HG03571 (cell line): ENCODE data around the gene RNASE11.
A peak's percentile ranks its signal among the peaks of the same experiment; 100 is the strongest.
"Not testable (repeated sequence)": the region's sequence is repeated elsewhere in the genome, so short reads cannot be mapped to it uniquely, and the experiment has no call there.

Experiments
- ATAC-seq: cut with Tn5 transposase; IDR thresholded peaks from one replicate; pipeline ENCODE4 v1.9.1; 2021; ENCODE audit not compliant: unreplicated experiment

RNASE11 gene

DNA sequence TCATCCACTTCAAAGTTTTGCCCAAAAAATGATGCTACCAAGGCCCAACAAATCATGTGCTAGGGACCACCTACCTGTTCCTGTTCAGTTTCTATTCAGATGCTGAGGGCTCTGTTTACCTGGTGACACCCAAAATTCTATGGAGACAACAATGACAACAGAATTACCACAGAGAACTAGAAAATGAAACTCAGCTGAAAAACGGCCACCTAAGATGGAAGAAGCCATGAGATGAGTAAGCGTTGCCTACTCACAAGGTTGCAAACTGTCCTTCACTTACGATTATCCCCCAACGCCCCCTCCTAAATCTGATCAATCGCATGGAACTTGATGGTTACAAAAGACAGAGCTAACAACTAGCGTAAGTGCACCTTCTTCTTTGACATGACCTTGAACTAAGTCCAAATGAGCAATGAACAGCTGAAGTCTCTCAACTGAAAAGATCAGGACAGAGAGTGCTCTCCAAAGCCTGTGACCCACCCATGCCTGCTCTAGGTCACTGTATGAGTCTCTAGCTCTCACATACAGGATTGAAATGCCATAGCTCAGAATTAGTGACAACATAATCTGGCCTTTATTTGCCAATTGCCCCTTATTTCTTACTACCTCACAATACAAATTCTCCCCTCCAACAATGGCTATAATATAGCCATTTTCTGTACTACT is at the start of gene RNASE11:
TSS of gene RNASE11 (minus strand) at position 513 of the 666 bp plus-strand sequence.
- no peak for ATAC-seq

DNA sequence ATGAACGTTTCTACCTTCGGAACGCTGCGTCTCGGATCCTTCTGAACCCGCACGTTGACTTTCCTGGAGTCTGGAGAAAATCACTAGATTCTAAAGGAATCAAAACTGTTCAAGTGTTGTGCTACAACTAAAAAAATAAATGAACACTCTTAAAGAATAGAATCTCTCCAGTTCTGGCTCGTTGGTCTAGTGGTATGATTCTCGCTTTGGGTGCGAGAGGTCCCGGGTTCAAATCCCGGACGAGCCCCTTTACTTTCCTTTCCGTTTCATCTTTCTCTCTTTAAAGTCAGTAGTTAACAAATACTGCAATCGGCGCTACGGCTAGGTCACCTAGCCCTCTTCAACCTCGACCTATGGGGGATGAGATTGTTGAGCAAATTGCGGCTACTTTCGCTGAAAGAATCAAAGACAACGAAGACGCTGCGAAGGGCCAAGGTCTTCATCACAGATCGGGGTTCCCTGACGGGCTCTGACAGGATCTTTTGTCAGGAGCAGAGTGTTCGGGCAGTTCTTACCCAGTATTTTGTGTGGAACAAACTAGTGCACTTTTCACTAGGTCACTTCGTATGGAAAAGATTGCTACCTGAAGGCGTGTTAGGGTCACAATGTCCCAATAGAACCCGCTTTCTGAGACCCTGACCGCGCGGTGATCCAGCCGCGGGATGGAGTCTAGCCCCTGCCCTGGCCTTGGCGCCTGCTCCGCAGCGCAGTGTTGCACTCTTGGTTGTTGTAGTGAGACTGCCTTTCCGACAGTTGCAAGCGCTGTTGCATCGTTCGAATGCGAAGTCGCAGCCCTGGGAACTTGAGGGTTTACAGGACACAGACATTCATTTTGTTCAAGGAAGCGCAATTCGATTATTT is 45.3 kb upstream of the RNASE11 start:
- ATAC-seq, result no peak

GRCh38 chr14:20632448-20632830 is 44.6 kb upstream of the RNASE11 start:
- ATAC-seq, result no peak

DNA sequence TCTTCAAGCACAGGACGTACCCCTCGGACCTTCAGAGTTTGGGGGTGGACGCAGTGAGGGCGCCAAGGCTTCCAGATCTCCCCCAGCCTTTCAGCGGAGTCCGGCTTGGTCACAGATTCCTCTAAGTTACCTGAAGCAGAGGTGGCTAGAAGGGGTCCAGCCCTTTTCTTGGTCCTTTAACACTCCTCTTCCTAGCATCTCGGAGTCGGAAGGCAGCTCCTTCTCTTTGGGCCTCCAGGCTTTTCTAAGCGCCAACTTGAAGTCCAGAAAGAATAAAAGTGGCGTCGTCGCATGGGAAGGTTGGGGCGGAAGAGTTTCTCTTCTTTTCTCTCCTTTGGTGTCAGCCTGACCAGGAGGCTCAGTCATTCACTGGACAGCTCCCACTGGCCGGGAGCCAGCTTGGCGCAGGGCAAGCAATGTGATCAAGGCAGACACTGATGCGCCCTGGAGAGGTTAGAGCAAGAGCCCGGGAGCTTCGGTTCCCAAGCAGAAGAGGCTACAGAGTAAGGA is 44.1 kb upstream of the RNASE11 start:
- ATAC-seq, result no peak

DNA sequence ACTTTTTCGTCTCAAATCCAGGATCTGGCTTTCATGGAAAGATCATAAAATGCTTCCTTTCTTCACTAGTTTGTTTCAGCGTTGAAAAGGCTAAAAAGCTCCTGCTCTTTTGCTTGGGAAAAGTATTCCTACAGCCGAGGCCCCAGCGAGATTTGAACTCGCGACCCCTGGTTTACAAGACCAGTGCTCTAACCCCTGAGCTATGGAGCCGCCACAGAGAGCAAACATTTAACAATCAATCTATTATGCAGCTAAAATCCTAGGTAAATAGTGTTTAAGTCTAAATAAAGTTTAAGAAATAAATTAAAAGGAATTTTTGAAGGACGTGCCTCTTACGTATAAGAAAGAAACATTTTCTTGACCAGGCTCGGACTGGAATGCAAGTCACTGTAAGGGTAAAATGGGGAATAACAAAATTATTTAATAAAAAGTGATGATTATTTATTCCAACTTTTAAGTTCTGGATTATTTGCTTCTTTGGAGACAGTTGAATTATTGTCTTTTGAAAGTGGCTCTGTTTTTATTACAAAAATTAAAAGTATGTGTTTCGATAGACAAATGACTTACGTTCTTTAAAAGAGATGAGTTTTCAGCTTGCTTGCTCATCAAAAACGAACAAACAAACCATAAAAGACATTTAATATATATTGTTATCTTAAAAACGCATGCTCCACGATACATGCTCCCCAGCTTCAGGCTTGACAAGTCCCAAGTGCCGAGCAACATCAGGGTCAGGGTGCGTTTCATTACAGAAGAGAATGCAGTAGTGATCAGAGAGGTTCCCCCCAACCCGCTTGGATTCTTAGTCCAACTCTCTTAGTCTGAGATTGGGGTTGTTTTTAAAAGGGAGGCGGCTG is 43.5 kb upstream of the RNASE11 start:
- no peak for ATAC-seq

- no peak for ATAC-seq
These were observed 42.7 kb upstream of the RNASE11 start for GRCh38 chr14:20630340-20631022.

GRCh38 chr14:20628063-20628854 is 40.5 kb upstream of the RNASE11 start:
- ATAC-seq, result no peak

- ATAC-seq, result no peak
These were observed 39.7 kb upstream of the RNASE11 start for GRCh38 chr14:20627346-20628027.

DNA sequence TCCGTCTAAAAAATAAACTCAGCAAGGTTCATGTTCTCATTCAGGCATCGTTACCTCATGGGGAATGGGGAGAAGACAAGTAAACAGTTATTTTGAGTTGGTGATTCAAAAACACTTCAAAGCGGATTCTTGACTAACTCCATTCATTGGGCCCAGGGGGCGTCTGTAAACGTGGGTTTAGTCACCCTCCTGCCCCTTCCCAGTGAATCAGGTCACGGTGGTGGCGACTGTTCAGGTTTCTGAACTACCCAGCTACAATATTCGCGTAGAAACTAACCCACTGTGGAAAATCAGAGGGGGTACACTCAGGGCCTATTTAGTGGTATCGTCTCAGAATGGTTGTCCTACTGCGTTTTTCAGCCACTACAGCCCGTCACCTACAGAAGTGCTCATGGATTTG is 38.5 kb upstream of the RNASE11 start:
- ATAC-seq, result no peak

- ATAC-seq, result no peak
These were observed 36.8 kb upstream of the RNASE11 start for GRCh38 chr14:20624495-20625070.

DNA sequence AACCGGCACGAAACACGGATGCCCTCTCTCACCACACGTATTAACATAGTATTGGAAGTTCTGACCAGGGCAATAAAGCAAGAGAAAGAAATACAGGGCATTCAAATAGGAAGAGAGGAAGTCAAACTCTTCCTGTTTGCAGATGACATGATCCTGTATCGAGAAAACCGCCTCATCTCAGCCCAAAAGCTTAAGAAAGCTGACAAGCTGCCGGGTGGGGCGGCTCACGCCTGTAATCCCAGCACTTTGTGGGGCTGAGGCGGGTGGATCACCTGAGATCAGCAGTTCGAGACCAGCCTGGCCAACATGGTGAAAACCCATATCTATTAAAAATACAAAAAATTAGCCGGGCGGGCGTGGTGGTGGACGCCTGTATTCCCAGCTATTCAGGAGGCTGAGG is 36.0 kb upstream of the RNASE11 start:
- ATAC-seq, result no peak

- no peak for ATAC-seq
These were observed 35.1 kb upstream of the RNASE11 start for GRCh38 chr14:20622816-20623291.

DNA sequence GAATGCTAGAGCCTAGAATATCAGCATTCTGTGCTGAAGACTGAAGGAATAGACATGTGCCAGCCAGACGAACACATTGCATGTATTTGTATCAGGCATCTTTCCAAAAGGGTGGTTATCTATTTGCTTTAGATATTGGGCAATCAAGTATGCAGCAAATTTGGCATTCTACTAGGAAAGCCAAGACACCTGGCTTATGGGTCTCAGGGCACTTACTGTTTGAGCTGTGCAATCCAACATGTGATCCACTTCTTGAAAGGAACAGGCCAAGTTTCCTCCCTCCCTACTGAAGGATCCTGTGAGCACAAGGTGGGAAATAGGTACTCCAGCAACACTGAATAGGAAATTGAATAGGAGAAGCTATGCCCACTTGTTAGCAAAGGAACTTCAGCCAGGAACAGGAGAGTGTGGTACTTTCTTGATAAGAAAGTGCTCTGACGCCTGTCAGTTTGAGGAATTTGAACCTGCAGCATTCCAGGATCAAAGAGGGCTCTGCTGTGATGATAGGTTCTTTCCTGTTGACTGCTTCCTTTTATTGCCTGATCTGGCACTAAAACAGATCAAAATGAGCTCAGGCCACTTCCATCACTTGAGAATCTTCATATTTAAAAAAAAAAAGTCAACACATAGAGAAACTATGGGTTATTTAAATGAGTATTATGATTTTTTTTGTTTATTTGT is 33.1 kb upstream of the RNASE11 start:
- no peak for ATAC-seq

- not testable (repeated sequence) for ATAC-seq
These were observed 31.9 kb upstream of the RNASE11 start for GRCh38 chr14:20619688-20620087.

- ATAC-seq, result no peak
These were observed 30.5 kb upstream of the RNASE11 start for GRCh38 chr14:20618271-20618749.

DNA sequence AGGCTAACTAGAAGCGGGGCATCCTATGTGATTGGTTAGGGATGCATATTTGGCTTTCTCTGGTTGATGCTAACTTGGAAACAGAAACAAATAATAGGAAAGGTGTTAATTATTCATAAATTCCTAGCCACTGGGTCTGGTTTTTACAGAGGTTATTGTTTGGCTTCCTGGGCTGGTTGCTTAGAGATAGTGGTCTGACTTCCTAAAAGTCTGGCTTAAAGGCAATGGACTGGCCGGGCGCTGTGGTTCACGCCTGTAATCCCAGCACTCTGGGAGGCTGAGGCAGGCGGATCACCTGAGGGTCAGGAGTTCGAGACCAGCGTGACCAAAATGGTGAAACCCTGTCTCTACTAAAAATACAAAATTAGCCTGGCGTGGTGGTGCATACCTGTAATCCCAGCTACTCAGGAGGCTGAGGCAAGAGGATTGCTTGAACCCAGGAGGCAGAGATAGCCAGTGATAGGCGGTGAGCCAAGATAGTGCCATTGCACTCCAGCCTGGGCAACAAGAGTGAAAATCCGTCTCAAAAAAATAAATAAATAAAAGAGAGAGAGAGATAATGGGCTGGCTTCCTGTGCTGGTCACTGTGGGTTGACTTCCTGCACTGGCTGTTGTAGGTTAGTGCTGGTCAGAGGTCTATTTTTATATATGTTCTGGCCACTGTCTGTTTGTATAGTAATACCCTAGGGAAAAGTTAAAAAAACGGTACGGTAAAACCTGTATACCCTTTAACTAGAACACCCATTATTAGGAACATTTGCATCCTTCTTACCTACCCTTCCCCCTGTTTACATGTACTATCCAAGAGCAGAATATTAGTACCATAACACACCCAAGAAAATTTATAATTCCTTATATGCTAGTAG is 29.6 kb upstream of the RNASE11 start:
- ATAC-seq, result peak; percentile 38

- no peak for ATAC-seq
These were observed 28.2 kb upstream of the RNASE11 start for GRCh38 chr14:20615996-20616395.
